A549 (cell line): ENCODE measurements around the gene HBG1. TPM values are rescaled to one million over a fixed set of nuclear protein-coding genes. Genes with fewer than 3 reads are reported as not detected.

Source experiments
- ATAC-seq, 2 experiments: fragments of 200-7000 bp in 1 of 2; fragments of >200 bp in 1 of 2; cut with Nextera tagmentation in 1 of 2; cut with Tn5 transposase in 1 of 2; 3 replicates each; pipeline versions ENCODE4 v1.8.0 to v1.9.1; 2018 to 2020; ENCODE audit warnings: mild to moderate bottlenecking in 1 of 2, moderate library complexity in 1 of 2
- CTCF ChIA-PET: fragments of 300-600 bp; sonication (Branson Sonifier 250); formaldehyde crosslinking; extraction: SDS; loops from one replicate; lab custom pipeline; 2021; ENCODE audit warnings: antibody characterized with exemption, inconsistent platforms; lab: Yijun Ruan, JAX
- POLR2A ChIA-PET: fragments of 350-600 bp; formaldehyde crosslinking; extraction: SDS; loops from one replicate; lab custom pipeline; 2021; ENCODE audit warnings: antibody characterized with exemption, inconsistent platforms; lab: Yijun Ruan, JAX
- DNase-seq, 2 experiments: peaks; one replicate each; pipeline versions ENCODE4 v3.0.0 to v3.0.0-alpha.2; 2011 to 2016; ENCODE audit warnings: low read depth in 1 of 2, low spot score in 1 of 2
- FAIRE-seq: peaks from 2 replicates; lab custom pipeline; 2011; peaks lifted over from hg19 to GRCh38; lab: Jason Lieb, UNC
- H3K27ac ChIP-seq, 2 experiments: fragments of >200 bp; sonication (Bioruptor Twin); formaldehyde crosslinking; 3 replicates each; pipeline ENCODE4 v1.5.1; 2016 to 2017
- H3K4me1 ChIP-seq: fragments of >200 bp; sonication (Bioruptor Twin); formaldehyde crosslinking; 3 replicates; pipeline ENCODE4 v1.6.1; 2016
- H3K4me2 ChIP-seq: fragments of >200 bp; sonication (Bioruptor Twin); formaldehyde crosslinking; 3 replicates; pipeline ENCODE4 v1.6.1; 2016
- H3K4me3 ChIP-seq: fragments of >200 bp; sonication (Bioruptor Twin); formaldehyde crosslinking; 3 replicates; pipeline ENCODE4 v1.5.1; 2016
- H3K9me3 ChIP-seq: fragments of >200 bp; sonication (Bioruptor Twin); formaldehyde crosslinking; 3 replicates; pipeline ENCODE4 v1.6.1; 2016
- CBX2 ChIP-seq: fragments of 200-600 bp; sonication (generic); IDR thresholded peaks from 2 replicates; pipeline ENCODE4 v1.6.1; 2016; ENCODE audit warnings: low read depth, mild to moderate bottlenecking, borderline replicate concordance
- CBX8 ChIP-seq: fragments of 200-600 bp; sonication (generic); IDR thresholded peaks from 2 replicates; pipeline ENCODE4 v1.6.1; 2016
- CHD4 ChIP-seq: fragments of 200-600 bp; sonication (generic); IDR thresholded peaks from 2 replicates; pipeline ENCODE4 v1.6.1; 2016; ENCODE audit warnings: antibody characterized with exemption, mild to moderate bottlenecking, borderline replicate concordance
- ESRRA ChIP-seq: fragments of 150-350 bp; IDR thresholded peaks from 2 replicates; pipeline ENCODE4 v1.6.1; 2014; ENCODE audit warnings: mild to moderate bottlenecking, low read length, borderline replicate concordance
- FOSL2 ChIP-seq, 2 experiments: fragments of 450-650 bp in 1 of 2; fragments of >200 bp in 1 of 2; sonication (Bioruptor Twin) in 1 of 2; formaldehyde crosslinking; IDR thresholded peaks; 2 replicates each; pipeline versions ENCODE4 v1.5.0 to v1.6.1; 2016 to 2020; ENCODE audit warnings: mild to moderate bottlenecking in 1 of 2, moderate library complexity in 1 of 2
- FOXS1 ChIP-seq: fragments of 250-450 bp; sonication (Bioruptor Pico); IDR thresholded peaks from 2 replicates; pipeline ENCODE4 v1.5.0; 2020; ENCODE audit warnings: mild to moderate bottlenecking, moderate library complexity
- HEYL ChIP-seq: fragments of 250-450 bp; sonication (Bioruptor Pico); IDR thresholded peaks from 2 replicates; pipeline ENCODE4 v1.8.0; 2021; ENCODE audit warnings: mild to moderate bottlenecking, moderate library complexity
- HOXB13 ChIP-seq: fragments of 250-450 bp; sonication (Bioruptor Pico); IDR thresholded peaks from 2 replicates; pipeline ENCODE4 v1.5.0; 2020; ENCODE audit warnings: low read depth, mild to moderate bottlenecking, moderate library complexity
- MAFK ChIP-seq: fragments of 450-650 bp; IDR thresholded peaks from 2 replicates; pipeline ENCODE4 v1.6.1; 2014; ENCODE audit not compliant: partially characterized antibody
- NFE2L2 ChIP-seq: fragments of 150-350 bp; conservative IDR thresholded peaks from 2 replicates; pipeline ENCODE4 v1.6.1; 2014; ENCODE audit warnings: low read length
- NR3C1 ChIP-seq: fragments of >200 bp; sonication (Bioruptor Twin); formaldehyde crosslinking; IDR thresholded peaks from 3 replicates; pipeline ENCODE4 v1.6.1; 2017
- RNF2 ChIP-seq: fragments of 200-600 bp; sonication (generic); IDR thresholded peaks from 2 replicates; pipeline ENCODE4 v1.6.1; 2016; ENCODE audit warnings: low read depth, mild to moderate bottlenecking, antibody characterized with exemption, moderate library complexity, borderline replicate concordance
- SMC3 ChIP-seq: fragments of >200 bp; sonication (Bioruptor Twin); formaldehyde crosslinking; IDR thresholded peaks from 3 replicates; pipeline ENCODE4 v1.6.1; 2018; ENCODE audit warnings: inconsistent platforms
- TFCP2L1 ChIP-seq: fragments of 250-450 bp; sonication (Bioruptor Pico); IDR thresholded peaks from 2 replicates; pipeline ENCODE4 v1.5.0; 2021; ENCODE audit warnings: mild to moderate bottlenecking
- ZC3H11A ChIP-seq: fragments of 450-650 bp; IDR thresholded peaks from 2 replicates; pipeline ENCODE4 v1.6.1; 2014; ENCODE audit warnings: antibody characterized with exemption, mild to moderate bottlenecking
- ZFP36 ChIP-seq: fragments of 450-650 bp; IDR thresholded peaks from 2 replicates; pipeline ENCODE4 v1.6.1; 2014; ENCODE audit warnings: borderline replicate concordance; ENCODE audit not compliant: partially characterized antibody
- ZNF302 ChIP-seq: fragments of 250-450 bp; sonication (Bioruptor Pico); IDR thresholded peaks from 2 replicates; pipeline ENCODE4 v1.9.0; 2021; ENCODE audit warnings: inconsistent platforms, mild to moderate bottlenecking, moderate library complexity
- ZSCAN20 ChIP-seq: fragments of 250-450 bp; sonication (Bioruptor Pico); IDR thresholded peaks from 2 replicates; pipeline ENCODE4 v1.8.0; 2022; ENCODE audit warnings: mild to moderate bottlenecking, moderate library complexity
- WGBS: methylation state at CpG from one replicate; pipeline ENCODE4 v1.1.6; 2017; ENCODE audit errors: missing lambda C conversion rate; 5-methylcytosine and 5-hydroxymethylcytosine counted together
- polyA plus RNA-seq, 4 experiments: library from polyadenylated mRNA; depleted of rRNA in 3 of 4; stranded (reverse); fragments of >200 nt; fragmentation: RNase III in 1 of 4; extraction: RNeasy Plus Mini Kit Qiagen cat#74134 plus additional on column Dnase treatment in 1 of 4; gene quantifications; 2 replicates in 3 of 4; 3 replicates in 1 of 4; pipeline ENCODE4 v1.2.3, GENCODE V29; 2011 to 2017
- TF ChIP-seq, protein P1 (sequence below): IDR thresholded peaks from 2 replicates; pipeline ENCODE4 v1.6.1; 2012
- TF ChIP-seq, protein P2 (sequence below): fragments of 250-450 bp; sonication (Bioruptor Pico); IDR thresholded peaks from 2 replicates; pipeline ENCODE4 v1.5.0; 2021; ENCODE audit warnings: mild to moderate bottlenecking, moderate library complexity, borderline replicate concordance
- TF ChIP-seq, protein P3 (sequence below): IDR thresholded peaks from 2 replicates; pipeline ENCODE4 v1.6.1; 2012
- TF ChIP-seq, protein P4 (sequence below): IDR thresholded peaks from 2 replicates; pipeline ENCODE4 v1.6.1; 2012; ENCODE audit warnings: low read depth, borderline replicate concordance

Gene HBG1
- polyA plus RNA-seq, 2 of the 4 experiments (the other 2 are of a cell fraction) = not detected

DNA sequence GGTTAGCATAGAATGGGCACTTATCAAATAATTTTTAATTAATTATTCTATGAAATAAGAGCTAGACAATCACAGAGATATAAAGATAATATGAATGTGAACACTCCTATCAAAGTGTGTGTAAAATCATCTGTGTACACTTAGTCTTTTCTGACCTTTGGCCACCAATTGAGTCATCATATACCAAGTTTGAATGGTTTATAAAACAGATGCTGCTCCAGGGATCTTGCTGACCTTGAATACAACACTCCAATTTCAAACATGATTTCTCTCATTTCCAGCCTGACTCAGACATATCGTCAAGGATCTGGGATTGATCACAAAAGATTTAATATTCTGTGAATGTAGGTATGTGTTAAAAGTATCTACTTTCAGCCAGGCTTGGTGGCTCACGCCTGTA is 46.3 kb downstream of the HBG1 start:
- ChIA-PET POLR2A (no interaction called here), CTCF (interaction anchor here (0.5 to 5.6 kb wide), 10 partner anchors 75 to 1233 kb away, joined by 3 to 44 read pairs (median 5); no protein-coding TSS in a partner anchor)
- whole genome bisulfite sequencing = 26% methylated on average over 2 of the region's 2 CpGs

DNA sequence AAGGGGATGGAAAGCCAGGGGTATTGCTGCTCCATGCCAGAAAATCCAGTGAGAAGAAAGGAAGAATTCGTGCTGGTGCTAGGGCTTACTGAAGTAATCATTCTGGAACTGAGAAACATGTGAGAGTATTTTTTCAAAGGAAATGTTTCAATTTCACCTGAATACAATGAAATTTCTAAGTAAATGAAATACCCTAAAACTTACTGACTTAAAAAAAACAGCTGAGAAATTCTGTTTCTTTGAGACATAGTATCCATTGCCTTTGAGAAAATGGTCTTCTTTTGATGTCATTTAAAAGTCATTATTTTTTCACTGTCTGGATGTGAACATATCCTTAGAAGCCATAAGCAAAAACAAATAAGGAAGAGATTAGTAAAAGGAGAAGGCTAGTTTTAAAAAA is 49.1 kb downstream of the HBG1 start, which contains the start of gene OR51V1:
Gene OR51V1 (minus strand): TSS at position 101 of the 400 bp plus-strand sequence. CDS start 0 bp downstream, at position 101.
- Histone ChIP-seq H3K9me3 (no peaks in the 10 kb centered on the region), H3K27ac (no peak within 1 kb of the TSS), H3K4me2 (no peak within 1 kb of the TSS), H3K4me3 (no peak within 1 kb of the TSS), H3K4me1 (no peaks in the 10 kb centered on the region)
- TF ChIP-seq RNF2 (no peak), NFE2L2 (no peak), MAFK (no peak), ZSCAN20 (CRISPR knock-in tag) (no peak), NR3C1 (no peak), CBX2 (no peak)
- TF ChIP-seq, protein P1, sequence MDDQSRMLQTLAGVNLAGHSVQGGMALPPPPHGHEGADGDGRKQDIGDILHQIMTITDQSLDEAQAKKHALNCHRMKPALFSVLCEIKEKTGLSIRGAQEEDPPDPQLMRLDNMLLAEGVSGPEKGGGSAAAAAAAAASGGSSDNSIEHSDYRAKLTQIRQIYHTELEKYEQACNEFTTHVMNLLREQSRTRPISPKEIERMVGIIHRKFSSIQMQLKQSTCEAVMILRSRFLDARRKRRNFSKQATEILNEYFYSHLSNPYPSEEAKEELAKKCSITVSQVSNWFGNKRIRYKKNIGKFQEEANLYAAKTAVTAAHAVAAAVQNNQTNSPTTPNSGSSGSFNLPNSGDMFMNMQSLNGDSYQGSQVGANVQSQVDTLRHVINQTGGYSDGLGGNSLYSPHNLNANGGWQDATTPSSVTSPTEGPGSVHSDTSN = no peak
- ChIA-PET CTCF (interaction anchor here (1.0 to 5.6 kb wide), 2 partner anchors 90 to 181 kb away, joined by 4 to 44 read pairs; no protein-coding TSS in a partner anchor), POLR2A (interaction anchor here (1.3 kb wide), 1 partner anchor 91 kb away, joined by 3 read pairs; no protein-coding TSS in a partner anchor)
- FAIRE-seq (no peak), DNase-seq (no peak), ATAC-seq (no peak)
- 6% methylated on average over 1 of the region's 1 CpG for WGBS

More for the DNA sequence above, 46.3 kb downstream of the HBG1 start:
- TF ChIP-seq, protein P2, sequence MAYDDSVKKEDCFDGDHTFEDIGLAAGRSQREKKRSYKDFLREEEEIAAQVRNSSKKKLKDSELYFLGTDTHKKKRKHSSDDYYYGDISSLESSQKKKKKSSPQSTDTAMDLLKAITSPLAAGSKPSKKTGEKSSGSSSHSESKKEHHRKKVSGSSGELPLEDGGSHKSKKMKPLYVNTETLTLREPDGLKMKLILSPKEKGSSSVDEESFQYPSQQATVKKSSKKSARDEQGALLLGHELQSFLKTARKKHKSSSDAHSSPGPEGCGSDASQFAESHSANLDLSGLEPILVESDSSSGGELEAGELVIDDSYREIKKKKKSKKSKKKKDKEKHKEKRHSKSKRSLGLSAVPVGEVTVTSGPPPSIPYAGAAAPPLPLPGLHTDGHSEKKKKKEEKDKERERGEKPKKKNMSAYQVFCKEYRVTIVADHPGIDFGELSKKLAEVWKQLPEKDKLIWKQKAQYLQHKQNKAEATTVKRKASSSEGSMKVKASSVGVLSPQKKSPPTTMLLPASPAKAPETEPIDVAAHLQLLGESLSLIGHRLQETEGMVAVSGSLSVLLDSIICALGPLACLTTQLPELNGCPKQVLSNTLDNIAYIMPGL (CRISPR knock-in tag) = no peak
- TF ChIP-seq, all 56 proteins: peak for 0
- no peak overlapping the region for H3K4me2 ChIP-seq
- no peak overlapping the region for H3K4me3 ChIP-seq
- no peaks in the 10 kb centered on the region for H3K4me1 ChIP-seq
- FAIRE-seq = no peak
- no peaks in the 10 kb centered on the region for H3K9me3 ChIP-seq
- no peak for DNase-seq
- no peak overlapping the region for H3K27ac ChIP-seq
- ATAC-seq = no peak

DNA sequence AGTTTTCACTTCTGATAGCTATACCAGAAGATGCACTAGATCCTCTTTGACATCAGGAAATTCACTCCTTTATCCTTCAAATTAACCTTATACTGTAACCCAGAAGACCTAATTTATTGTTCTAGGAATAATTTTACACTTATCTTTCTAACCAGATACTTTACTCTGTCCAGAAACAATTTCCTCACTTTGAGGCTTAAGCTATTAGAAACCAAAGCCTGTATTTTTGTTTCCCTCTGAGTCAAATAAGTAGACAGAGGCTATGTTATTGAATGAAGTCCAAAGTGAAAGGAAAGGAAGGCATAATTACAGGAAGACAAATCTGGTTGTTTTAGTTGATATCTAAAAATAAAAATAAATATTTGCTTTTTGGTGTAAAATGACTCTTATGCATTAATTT is 51.4 kb downstream of the HBG1 start:
- no peak for FAIRE-seq
- POLR2A ChIA-PET = no interaction called here

More for the DNA sequence above, 51.4 kb downstream of the HBG1 start:
- no peak for TF ChIP-seq SMC3
- no peak for TF ChIP-seq HEYL (CRISPR knock-in tag)
- TF ChIP-seq, protein P3, sequence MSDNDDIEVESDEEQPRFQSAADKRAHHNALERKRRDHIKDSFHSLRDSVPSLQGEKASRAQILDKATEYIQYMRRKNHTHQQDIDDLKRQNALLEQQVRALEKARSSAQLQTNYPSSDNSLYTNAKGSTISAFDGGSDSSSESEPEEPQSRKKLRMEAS = no peak
- no peak for TF ChIP-seq CHD4
- no peak for TF ChIP-seq CBX8
- no peak for TF ChIP-seq FOXS1 (CRISPR knock-in tag)
- TF ChIP-seq ZC3H11A = no peak
- TF ChIP-seq ESRRA = no peak
- TF ChIP-seq HOXB13 = no peak
- no peak for TF ChIP-seq TFCP2L1 (CRISPR knock-in tag)
- TF ChIP-seq FOSL2 (IDR thresholded peaks at IDR 0.05) = no peak
- no peak for TF ChIP-seq FOSL2 (CRISPR knock-in tag; IDR thresholded peaks at IDR 0.05)
- TF ChIP-seq, protein P4, sequence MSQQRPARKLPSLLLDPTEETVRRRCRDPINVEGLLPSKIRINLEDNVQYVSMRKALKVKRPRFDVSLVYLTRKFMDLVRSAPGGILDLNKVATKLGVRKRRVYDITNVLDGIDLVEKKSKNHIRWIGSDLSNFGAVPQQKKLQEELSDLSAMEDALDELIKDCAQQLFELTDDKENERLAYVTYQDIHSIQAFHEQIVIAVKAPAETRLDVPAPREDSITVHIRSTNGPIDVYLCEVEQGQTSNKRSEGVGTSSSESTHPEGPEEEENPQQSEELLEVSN = no peak
- no peak for TF ChIP-seq ZFP36
- TF ChIP-seq ZNF302 (CRISPR knock-in tag) = no peak
- no peaks in the 10 kb centered on the region for H3K4me1 ChIP-seq
- CTCF ChIA-PET = interaction anchor here (1.1 kb wide), 2 partner anchors 9 to 85 kb away, joined by 3 read pairs; no protein-coding TSS in a partner anchor
- H3K9me3 ChIP-seq = no peaks in the 10 kb centered on the region
- no peak overlapping the region for H3K4me2 ChIP-seq
- no peak for ATAC-seq
- no peak overlapping the region for H3K27ac ChIP-seq
- no peak for DNase-seq
- H3K4me3 ChIP-seq = no peak overlapping the region

Other genes with a start within 250 kb of the HBG1 start
- gene OR52J3, start 203.3 kb downstream of the HBG1 start, polyA plus RNA-seq (2011; rRNA removed) = not detected in 2 replicates
- not detected in 3 replicates for gene OR52J3, start 203.3 kb downstream of the HBG1 start, polyA plus RNA-seq (2017; fragmentation: RNase III; extraction: RNeasy Plus Mini Kit Qiagen cat#74134 plus additional on column Dnase treatment)
- not detected in 2 replicates for gene OR52E2, start 190.2 kb downstream of the HBG1 start, polyA plus RNA-seq (2011; rRNA removed)
- not detected in 3 replicates for gene OR52E2, start 190.2 kb downstream of the HBG1 start, polyA plus RNA-seq (2017; fragmentation: RNase III; extraction: RNeasy Plus Mini Kit Qiagen cat#74134 plus additional on column Dnase treatment)
- not detected in 2 replicates for gene OR52E1, start 180.3 kb downstream of the HBG1 start, polyA plus RNA-seq (2011; rRNA removed)
- not detected in 3 replicates for gene OR52E1, start 180.3 kb downstream of the HBG1 start, polyA plus RNA-seq (2017; fragmentation: RNase III; extraction: RNeasy Plus Mini Kit Qiagen cat#74134 plus additional on column Dnase treatment)
- not detected in 2 replicates for gene OR52A5, start 111.5 kb downstream of the HBG1 start, polyA plus RNA-seq (2011; rRNA removed)
- not detected in 3 replicates for gene OR52A5, start 111.5 kb downstream of the HBG1 start, polyA plus RNA-seq (2017; fragmentation: RNase III; extraction: RNeasy Plus Mini Kit Qiagen cat#74134 plus additional on column Dnase treatment)
- gene OR52A1, start 95.1 kb downstream of the HBG1 start, polyA plus RNA-seq (2011; rRNA removed) = not detected in 2 replicates
- gene OR52A1, start 95.1 kb downstream of the HBG1 start, polyA plus RNA-seq (2017; fragmentation: RNase III; extraction: RNeasy Plus Mini Kit Qiagen cat#74134 plus additional on column Dnase treatment) = not detected in 3 replicates
- gene OR51V1, start 49.2 kb downstream of the HBG1 start, polyA plus RNA-seq (2011; rRNA removed) = not detected in 2 replicates
- not detected in 3 replicates for gene OR51V1, start 49.2 kb downstream of the HBG1 start, polyA plus RNA-seq (2017; fragmentation: RNase III; extraction: RNeasy Plus Mini Kit Qiagen cat#74134 plus additional on column Dnase treatment)
- gene HBB, start 22.8 kb downstream of the HBG1 start, polyA plus RNA-seq (2011; rRNA removed) = 0.30 TPM in 1 of 2 replicates, not detected in the other
- gene HBB, start 22.8 kb downstream of the HBG1 start, polyA plus RNA-seq (2017; fragmentation: RNase III; extraction: RNeasy Plus Mini Kit Qiagen cat#74134 plus additional on column Dnase treatment) = not detected in 3 replicates
- not detected in 2 replicates for gene HBD, start 15.4 kb downstream of the HBG1 start, polyA plus RNA-seq (2011; rRNA removed)
- gene HBD, start 15.4 kb downstream of the HBG1 start, polyA plus RNA-seq (2017; fragmentation: RNase III; extraction: RNeasy Plus Mini Kit Qiagen cat#74134 plus additional on column Dnase treatment) = not detected in 3 replicates
- not detected in 2 replicates for gene HBG2, start 4.9 kb upstream of the HBG1 start, polyA plus RNA-seq (2011; rRNA removed)
- not detected in 3 replicates for gene HBG2, start 4.9 kb upstream of the HBG1 start, polyA plus RNA-seq (2017; fragmentation: RNase III; extraction: RNeasy Plus Mini Kit Qiagen cat#74134 plus additional on column Dnase treatment)
- gene HBE1, start 20.1 kb upstream of the HBG1 start, polyA plus RNA-seq (2011; rRNA removed) = 0.24 and 0.32 TPM in 2 replicates
- gene HBE1, start 20.1 kb upstream of the HBG1 start, polyA plus RNA-seq (2017; fragmentation: RNase III; extraction: RNeasy Plus Mini Kit Qiagen cat#74134 plus additional on column Dnase treatment) = 0.10 TPM in 1 of 3 replicates, not detected in the others
- 0.11 TPM in 1 of 2 replicates, not detected in the other for gene OR51B4, start 52.1 kb upstream of the HBG1 start, polyA plus RNA-seq (2011; rRNA removed)
- not detected in 3 replicates for gene OR51B4, start 52.1 kb upstream of the HBG1 start, polyA plus RNA-seq (2017; fragmentation: RNase III; extraction: RNeasy Plus Mini Kit Qiagen cat#74134 plus additional on column Dnase treatment)
- not detected in 2 replicates for gene OR51B2, start 74.4 kb upstream of the HBG1 start, polyA plus RNA-seq (2011; rRNA removed)
- not detected in 3 replicates for gene OR51B2, start 74.4 kb upstream of the HBG1 start, polyA plus RNA-seq (2017; fragmentation: RNase III; extraction: RNeasy Plus Mini Kit Qiagen cat#74134 plus additional on column Dnase treatment)
- gene OR51B5, start 93.7 kb upstream of the HBG1 start, polyA plus RNA-seq (2011; rRNA removed) = 0.09 and 0.19 TPM in 2 replicates
- gene OR51B5, start 93.7 kb upstream of the HBG1 start, polyA plus RNA-seq (2017; fragmentation: RNase III; extraction: RNeasy Plus Mini Kit Qiagen cat#74134 plus additional on column Dnase treatment) = 0.06 to 0.10 TPM in 2 of 3 replicates, not detected in the other
- not detected in 2 replicates for gene OR51B6, start 101.7 kb upstream of the HBG1 start, polyA plus RNA-seq (2011; rRNA removed)
- not detected in 3 replicates for gene OR51B6, start 101.7 kb upstream of the HBG1 start, polyA plus RNA-seq (2017; fragmentation: RNase III; extraction: RNeasy Plus Mini Kit Qiagen cat#74134 plus additional on column Dnase treatment)
- not detected in 2 replicates for gene OR51M1, start 134.0 kb upstream of the HBG1 start, polyA plus RNA-seq (2011; rRNA removed)
- gene OR51M1, start 134.0 kb upstream of the HBG1 start, polyA plus RNA-seq (2017; fragmentation: RNase III; extraction: RNeasy Plus Mini Kit Qiagen cat#74134 plus additional on column Dnase treatment) = not detected in 3 replicates
- not detected in 2 replicates for gene OR51Q1, start 172.3 kb upstream of the HBG1 start, polyA plus RNA-seq (2011; rRNA removed)
- gene OR51Q1, start 172.3 kb upstream of the HBG1 start, polyA plus RNA-seq (2017; fragmentation: RNase III; extraction: RNeasy Plus Mini Kit Qiagen cat#74134 plus additional on column Dnase treatment) = not detected in 3 replicates
- not detected in 2 replicates for gene OR51I1, start 191.7 kb upstream of the HBG1 start, polyA plus RNA-seq (2011; rRNA removed)
- gene OR51I1, start 191.7 kb upstream of the HBG1 start, polyA plus RNA-seq (2017; fragmentation: RNase III; extraction: RNeasy Plus Mini Kit Qiagen cat#74134 plus additional on column Dnase treatment) = not detected in 3 replicates
- not detected in 2 replicates for gene OR51I2, start 199.5 kb upstream of the HBG1 start, polyA plus RNA-seq (2011; rRNA removed)
- not detected in 3 replicates for gene OR51I2, start 199.5 kb upstream of the HBG1 start, polyA plus RNA-seq (2017; fragmentation: RNase III; extraction: RNeasy Plus Mini Kit Qiagen cat#74134 plus additional on column Dnase treatment)
- gene OR52D1, start 238.8 kb upstream of the HBG1 start, polyA plus RNA-seq (2011; rRNA removed) = not detected in 2 replicates
- not detected in 3 replicates for gene OR52D1, start 238.8 kb upstream of the HBG1 start, polyA plus RNA-seq (2017; fragmentation: RNase III; extraction: RNeasy Plus Mini Kit Qiagen cat#74134 plus additional on column Dnase treatment)